Endodermal cell (in vitro differentiated cells): ENCODE results near the gene POC1A. TPM values are rescaled to one million over a fixed set of nuclear protein-coding genes. Genes with fewer than 3 reads are reported as not detected.

Experiments used
- DNase-seq: peaks from one replicate; pipeline ENCODE4 v3.0.0-alpha.2; 2017
- H3K27ac ChIP-seq: 2 replicates; pipeline ENCODE4 v1.5.1; 2013; ENCODE audit warnings: mild to moderate bottlenecking, low read depth, low read length, moderate library complexity
- H3K27me3 ChIP-seq: 2 replicates; pipeline ENCODE4 v1.6.1; 2013; ENCODE audit warnings: mild to moderate bottlenecking, low read length, moderate library complexity; ENCODE audit not compliant: insufficient read depth, control insufficient read depth, poor library complexity, severe bottlenecking
- H3K36me3 ChIP-seq: 2 replicates; pipeline ENCODE4 v1.7.0; 2013; ENCODE audit warnings: mild to moderate bottlenecking, low read length, moderate library complexity; ENCODE audit not compliant: control insufficient read depth, insufficient read depth
- H3K4me1 ChIP-seq: one replicate; pipeline ENCODE4 v1.7.0; 2013; ENCODE audit warnings: low read length; ENCODE audit not compliant: control insufficient read depth, insufficient read depth
- H3K4me3 ChIP-seq: 2 replicates; pipeline ENCODE4 v1.5.1; 2013; ENCODE audit warnings: mild to moderate bottlenecking, low read length, moderate library complexity
- H3K9ac ChIP-seq: 2 replicates; pipeline ENCODE4 v1.6.1; 2013; ENCODE audit warnings: mild to moderate bottlenecking, low read length, moderate library complexity; ENCODE audit not compliant: poor library complexity, severe bottlenecking; ENCODE audit errors: extremely low read depth
- H3K9me3 ChIP-seq: 2 replicates; pipeline ENCODE4 v1.6.1; 2013; ENCODE audit warnings: mild to moderate bottlenecking, low read length, moderate library complexity; ENCODE audit not compliant: control insufficient read depth
- H3K27ac Mint-ChIP-seq: 2 replicates; pipeline ENCODE4 v1.8.0; 2020; ENCODE audit warnings: mixed read lengths
- H3K27me3 Mint-ChIP-seq: 2 replicates; pipeline ENCODE4 v1.8.0; 2021; ENCODE audit warnings: mild to moderate bottlenecking, mixed read lengths; ENCODE audit not compliant: insufficient read depth
- H3K36me3 Mint-ChIP-seq: 2 replicates; pipeline ENCODE4 v1.8.0; 2020; ENCODE audit warnings: low read depth, mixed read lengths
- H3K4me1 Mint-ChIP-seq: 2 replicates; pipeline ENCODE4 v1.8.0; 2020; ENCODE audit warnings: mixed read lengths
- H3K4me3 Mint-ChIP-seq: 2 replicates; pipeline ENCODE4 v1.8.0; 2020; ENCODE audit warnings: mild to moderate bottlenecking, moderate library complexity, mixed read lengths
- H3K9me3 Mint-ChIP-seq: 2 replicates; pipeline ENCODE4 v1.8.0; 2020; ENCODE audit warnings: mild to moderate bottlenecking, mixed read lengths
- CTCF ChIP-seq: fragments of 200-600 bp; sonication (generic); conservative IDR thresholded peaks from 2 replicates; pipeline ENCODE4 v1.5.0; 2021; ENCODE audit warnings: antibody characterized with exemption, mild to moderate bottlenecking
- WGBS, 2 experiments: methylation state at CpG; one replicate each; pipeline versions ENCODE4 v1.1.5 to v1.1.7; 2013; ENCODE audit warnings: missing lambda C conversion rate in 2 of 2, mixed read lengths in 1 of 2; ENCODE audit not compliant: insufficient coverage in 1 of 2, insufficient read length in 1 of 2; 5-methylcytosine and 5-hydroxymethylcytosine counted together
- total RNA-seq, 2 donors: library from RNA; stranded (reverse); fragmentation: NEBNext Ultra II Directional in 1 of 2; extraction: Animal tissue kit (Norgen Biotek cat#: 25700) in 1 of 2; gene quantifications; 2 replicates in 1 of 2; 3 replicates in 1 of 2; pipeline ENCODE4 v1.2.1, GENCODE V29; 2021

The POC1A gene
- total RNA-seq, 2 donors from 2014 or later, result 19.7 to 24.0 TPM

- WGBS, 2 experiments, result 60 to 86% methylated on average over 1 of the region's 1 CpG
- no peak overlapping the region for H3K9ac ChIP-seq
These were observed 34.3 kb upstream of the POC1A start for GRCh38 chr3:52188556-52188955.

DNA sequence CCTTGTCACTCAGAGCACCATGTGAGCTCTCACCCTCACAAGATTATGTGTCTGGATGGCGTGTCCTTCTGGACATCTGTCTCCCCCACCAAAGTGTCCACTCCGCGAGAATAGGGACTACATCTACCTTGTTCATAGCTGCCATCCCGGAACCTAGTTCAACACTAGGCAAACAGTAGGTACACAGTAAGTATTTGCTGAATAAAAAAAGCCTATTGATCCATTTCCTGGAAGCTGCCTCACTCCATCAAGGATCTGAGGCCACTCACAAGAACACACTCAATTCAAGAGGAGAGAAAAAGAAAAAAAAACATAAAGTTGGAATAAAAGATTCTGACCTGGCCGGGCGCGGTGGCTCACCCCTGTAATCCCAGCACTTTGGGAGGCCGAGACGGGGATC is 32.5 kb upstream of the POC1A start:
- H3K27me3 ChIP-seq, result no peaks in the 10 kb centered on the region
- H3K4me3 Mint-ChIP-seq, result no peak overlapping the region
- 94 to 99% methylated on average over 9 of the region's 9 CpGs for WGBS, 2 experiments
- H3K9me3 Mint-ChIP-seq, result no peaks in the 10 kb centered on the region
- no peak overlapping the region for H3K27ac ChIP-seq
- H3K4me3 ChIP-seq, result no peak overlapping the region
- H3K9me3 ChIP-seq, result no peaks in the 10 kb centered on the region
- H3K27ac Mint-ChIP-seq, result no peak overlapping the region
- no peaks in the 10 kb centered on the region for H3K27me3 Mint-ChIP-seq
- H3K36me3 ChIP-seq, result no peaks in the 10 kb centered on the region
- H3K4me1 ChIP-seq, result no peaks in the 10 kb centered on the region
- no peaks in the 10 kb centered on the region for H3K36me3 Mint-ChIP-seq
- DNase-seq, result no peak
- H3K4me1 Mint-ChIP-seq, result peaks cover 6% of the 10 kb centered on the region
- no peak overlapping the region for H3K9ac ChIP-seq
- no peak for TF ChIP-seq CTCF

More at GRCh38 chr3:52188556-52188955, 34.3 kb upstream of the POC1A start:
- no peak for TF ChIP-seq CTCF
- H3K27me3 Mint-ChIP-seq, result no peaks in the 10 kb centered on the region
- no peak overlapping the region for H3K4me3 Mint-ChIP-seq
- no peak for DNase-seq
- no peak overlapping the region for H3K4me3 ChIP-seq
- H3K36me3 Mint-ChIP-seq, result no peaks in the 10 kb centered on the region
- H3K27me3 ChIP-seq, result no peaks in the 10 kb centered on the region
- H3K4me1 Mint-ChIP-seq, result peaks cover 5% of the 10 kb centered on the region
- H3K27ac ChIP-seq, result no peak overlapping the region
- no peak overlapping the region for H3K27ac Mint-ChIP-seq
- no peaks in the 10 kb centered on the region for H3K4me1 ChIP-seq
- H3K9me3 ChIP-seq, result no peaks in the 10 kb centered on the region
- no peaks in the 10 kb centered on the region for H3K9me3 Mint-ChIP-seq
- no peaks in the 10 kb centered on the region for H3K36me3 ChIP-seq

- Histone ChIP-seq H3K4me1 (no peaks in the 10 kb centered on the region), H3K9me3 (no peaks in the 10 kb centered on the region), H3K9ac (no peak overlapping the region), H3K4me3 (no peak overlapping the region), H3K36me3 (no peaks in the 10 kb centered on the region), H3K27ac (no peak overlapping the region), H3K27me3 (no peaks in the 10 kb centered on the region)
- DNase-seq, result no peak
- H3K4me3 Mint-ChIP-seq, result no peak overlapping the region
- H3K27me3 Mint-ChIP-seq, result no peaks in the 10 kb centered on the region
- H3K27ac Mint-ChIP-seq, result no peak overlapping the region
- H3K36me3 Mint-ChIP-seq, result no peaks in the 10 kb centered on the region
- no peaks in the 10 kb centered on the region for H3K9me3 Mint-ChIP-seq
- H3K4me1 Mint-ChIP-seq, result peaks cover 6% of the 10 kb centered on the region
- 91 to 100% methylated on average over 2 to 3 of the region's 3 CpGs for WGBS, 2 experiments
- TF ChIP-seq CTCF, result no peak
These were observed 31.6 kb upstream of the POC1A start for GRCh38 chr3:52185837-52186236.
